ENCODE measurements around the gene UBQLNL.

UBQLNL gene

DNA sequence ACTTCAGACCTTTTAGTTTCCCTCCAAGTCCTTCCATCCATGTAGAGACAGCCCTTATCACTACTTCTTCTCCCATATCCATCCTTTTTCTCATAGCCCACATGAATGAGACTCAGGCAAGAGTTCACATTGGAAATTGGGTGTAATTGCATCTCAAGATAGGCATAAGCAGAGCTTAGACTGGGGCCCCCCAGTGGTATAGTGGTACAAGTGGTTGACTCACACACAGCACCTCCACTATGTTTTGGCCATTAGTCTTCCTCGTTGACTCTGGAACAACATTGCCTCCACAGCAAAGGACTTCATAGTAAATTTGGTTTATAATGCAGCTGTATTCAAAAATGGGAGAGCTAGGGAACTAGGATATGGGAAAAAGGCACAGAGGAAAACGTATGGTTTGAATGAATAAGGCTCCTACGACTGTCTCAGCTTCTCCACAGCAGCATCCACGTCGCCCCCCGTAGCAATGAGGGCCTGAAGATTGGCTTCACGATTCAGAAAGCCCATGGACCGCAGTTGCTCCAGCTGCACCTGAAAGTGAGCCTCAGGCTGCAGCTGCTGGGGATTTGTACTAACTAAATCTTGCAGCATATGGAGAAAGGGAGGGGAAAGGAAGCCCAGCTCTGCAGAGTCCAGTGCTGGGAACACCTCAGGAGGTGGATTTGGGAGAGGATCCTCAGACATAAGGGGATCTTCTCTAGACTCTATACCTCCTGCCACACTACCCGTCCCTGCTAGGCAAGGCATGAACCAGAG, 9.1 kb downstream of the UBQLNL start:
- TF ChIP-seq, protein P1, sequence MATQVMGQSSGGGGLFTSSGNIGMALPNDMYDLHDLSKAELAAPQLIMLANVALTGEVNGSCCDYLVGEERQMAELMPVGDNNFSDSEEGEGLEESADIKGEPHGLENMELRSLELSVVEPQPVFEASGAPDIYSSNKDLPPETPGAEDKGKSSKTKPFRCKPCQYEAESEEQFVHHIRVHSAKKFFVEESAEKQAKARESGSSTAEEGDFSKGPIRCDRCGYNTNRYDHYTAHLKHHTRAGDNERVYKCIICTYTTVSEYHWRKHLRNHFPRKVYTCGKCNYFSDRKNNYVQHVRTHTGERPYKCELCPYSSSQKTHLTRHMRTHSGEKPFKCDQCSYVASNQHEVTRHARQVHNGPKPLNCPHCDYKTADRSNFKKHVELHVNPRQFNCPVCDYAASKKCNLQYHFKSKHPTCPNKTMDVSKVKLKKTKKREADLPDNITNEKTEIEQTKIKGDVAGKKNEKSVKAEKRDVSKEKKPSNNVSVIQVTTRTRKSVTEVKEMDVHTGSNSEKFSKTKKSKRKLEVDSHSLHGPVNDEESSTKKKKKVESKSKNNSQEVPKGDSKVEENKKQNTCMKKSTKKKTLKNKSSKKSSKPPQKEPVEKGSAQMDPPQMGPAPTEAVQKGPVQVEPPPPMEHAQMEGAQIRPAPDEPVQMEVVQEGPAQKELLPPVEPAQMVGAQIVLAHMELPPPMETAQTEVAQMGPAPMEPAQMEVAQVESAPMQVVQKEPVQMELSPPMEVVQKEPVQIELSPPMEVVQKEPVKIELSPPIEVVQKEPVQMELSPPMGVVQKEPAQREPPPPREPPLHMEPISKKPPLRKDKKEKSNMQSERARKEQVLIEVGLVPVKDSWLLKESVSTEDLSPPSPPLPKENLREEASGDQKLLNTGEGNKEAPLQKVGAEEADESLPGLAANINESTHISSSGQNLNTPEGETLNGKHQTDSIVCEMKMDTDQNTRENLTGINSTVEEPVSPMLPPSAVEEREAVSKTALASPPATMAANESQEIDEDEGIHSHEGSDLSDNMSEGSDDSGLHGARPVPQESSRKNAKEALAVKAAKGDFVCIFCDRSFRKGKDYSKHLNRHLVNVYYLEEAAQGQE (IDR thresholded peaks at IDR 0.05; ENCODE audit: insufficient read depth in 1 of 2, low read depth in 2 of 2, low read length in 2 of 2): no peak
- TF ChIP-seq SIN3A (IDR thresholded peaks at IDR 0.05; ENCODE audit: borderline replicate concordance, insufficient read depth, low read length) (no peak), TAF1 (IDR thresholded peaks at IDR 0.05; ENCODE audit: borderline replicate concordance, insufficient read depth, low read length) (no peak), POLR2AphosphoS5 (IDR thresholded peaks at IDR 0.05; ENCODE audit: low read depth, low read length) (no peak), FOXP2 (optimal IDR thresholded peaks at IDR 0.05; ENCODE audit: borderline replicate concordance, extremely low read depth, extremely low read length, insufficient read depth) (no peak)

DNA sequence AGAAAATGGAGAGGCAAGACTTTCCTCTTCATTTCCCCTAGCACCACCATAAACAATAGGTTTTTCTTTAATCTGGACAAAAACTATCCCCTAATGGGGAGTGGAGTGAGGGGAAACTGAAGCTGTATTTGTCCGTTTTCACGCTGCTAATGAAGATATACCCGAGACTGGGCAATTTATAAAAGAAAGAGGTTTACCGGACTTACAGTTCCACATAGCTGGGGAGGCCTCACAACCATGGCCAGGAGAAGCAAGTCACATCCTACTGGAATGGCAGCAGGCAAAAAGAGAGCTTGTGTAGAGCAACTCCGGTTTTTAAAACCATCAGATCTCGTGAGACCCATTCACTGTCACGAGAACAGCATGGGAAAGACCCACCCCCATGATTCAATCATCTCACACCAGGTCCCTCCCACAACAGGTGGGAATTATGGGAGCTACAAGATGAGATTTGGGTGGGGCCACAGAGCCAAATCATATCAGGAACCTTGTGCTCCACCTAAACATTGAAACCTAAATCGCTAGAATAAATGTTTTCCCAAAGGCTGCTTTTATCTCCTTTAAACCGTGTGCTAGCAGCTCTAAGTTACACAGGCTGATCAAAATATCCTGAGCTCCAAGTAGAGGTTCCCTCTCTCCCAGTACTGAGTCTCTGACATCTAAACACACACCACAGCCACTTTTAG, 11.0 kb downstream of the UBQLNL start:
- TF ChIP-seq TAF1 (IDR thresholded peaks at IDR 0.05; ENCODE audit: borderline replicate concordance, insufficient read depth, low read length) (peak; percentile 42; the same call in 1 of the 2 replicates), SIN3A (IDR thresholded peaks at IDR 0.05; ENCODE audit: borderline replicate concordance, insufficient read depth, low read length) (no peak)

DNA sequence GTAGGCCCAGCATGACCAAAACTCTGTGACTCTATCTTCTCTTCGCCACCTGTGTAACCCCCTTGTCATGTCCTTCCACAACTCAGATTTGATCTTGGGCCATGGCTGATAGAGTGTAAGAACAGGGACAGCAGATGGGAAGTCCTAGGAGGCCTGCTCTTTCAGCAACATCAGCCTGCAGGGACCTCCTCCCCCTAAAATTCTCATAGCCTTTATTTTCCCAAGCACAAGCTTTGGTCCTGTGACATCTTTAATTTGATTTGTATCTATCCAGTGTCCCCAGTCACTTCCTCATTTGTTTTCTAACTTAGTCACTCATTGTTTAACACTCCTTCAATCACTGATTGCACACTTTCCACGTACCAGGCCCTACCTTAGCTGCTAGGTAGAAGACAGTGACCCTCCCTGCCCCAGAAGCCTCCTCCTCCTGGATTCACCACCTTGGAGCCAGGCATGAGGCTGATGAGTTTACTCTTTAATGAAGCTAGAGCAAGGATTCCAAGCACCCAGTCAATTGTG, 12.0 kb downstream of the UBQLNL start:
- TF ChIP-seq SIN3A (IDR thresholded peaks at IDR 0.05; ENCODE audit: borderline replicate concordance, insufficient read depth, low read length) (no peak), TAF1 (IDR thresholded peaks at IDR 0.05; ENCODE audit: borderline replicate concordance, insufficient read depth, low read length) (no peak), FOXP2 (optimal IDR thresholded peaks at IDR 0.05; ENCODE audit: borderline replicate concordance, extremely low read depth, extremely low read length, insufficient read depth) (no peak), POLR2AphosphoS5 (IDR thresholded peaks at IDR 0.05; ENCODE audit: low read depth, low read length) (no peak)
- TF ChIP-seq, protein P1 (IDR thresholded peaks at IDR 0.05; ENCODE audit: insufficient read depth in 1 of 2, low read depth in 2 of 2, low read length in 2 of 2): no peak

DNA sequence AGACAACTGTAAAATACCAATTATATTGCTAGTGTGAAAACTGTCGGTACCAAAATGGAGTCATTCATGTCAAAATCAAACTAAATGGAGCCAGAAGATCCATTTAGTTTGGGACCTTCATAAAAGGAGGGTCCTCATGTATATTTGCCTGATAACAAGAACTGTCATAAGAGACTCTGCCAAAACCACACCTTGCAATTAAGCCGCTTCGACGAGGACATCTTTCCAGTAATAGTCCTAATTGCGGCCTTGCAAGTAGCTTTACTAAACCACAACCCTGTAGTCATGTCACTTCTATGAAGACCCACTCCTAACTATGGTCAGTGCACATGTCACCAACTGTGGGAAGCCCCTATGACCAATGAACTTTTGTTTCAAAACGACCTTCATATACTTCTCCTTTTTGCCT, 16.1 kb downstream of the UBQLNL start:
- no peak for TF ChIP-seq TAF1 (IDR thresholded peaks at IDR 0.05; ENCODE audit: borderline replicate concordance, insufficient read depth, low read length)

DNA sequence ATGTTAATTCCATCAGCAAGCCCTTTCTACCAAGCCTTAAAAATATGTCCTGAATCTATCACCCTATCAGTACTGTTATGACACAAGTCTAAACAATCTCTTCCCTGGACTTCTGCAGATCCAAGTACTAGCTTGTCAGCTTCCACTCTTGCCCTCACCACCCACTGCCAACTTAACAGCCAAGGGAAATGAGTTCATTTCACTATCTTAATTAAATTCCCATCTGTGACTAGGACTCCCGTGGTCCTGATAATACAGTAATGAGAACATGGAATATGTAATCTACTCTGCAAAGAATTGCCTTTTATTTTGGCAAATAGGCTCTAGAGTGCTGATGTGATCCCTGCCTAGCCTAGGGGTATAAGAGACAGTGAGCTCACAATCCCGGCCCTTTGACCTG, 16.8 kb downstream of the UBQLNL start:
- no peak for TF ChIP-seq POLR2AphosphoS5 (IDR thresholded peaks at IDR 0.05; ENCODE audit: low read depth, low read length)
- TF ChIP-seq SIN3A (IDR thresholded peaks at IDR 0.05; ENCODE audit: borderline replicate concordance, insufficient read depth, low read length): no peak
- no peak for TF ChIP-seq TAF1 (IDR thresholded peaks at IDR 0.05; ENCODE audit: borderline replicate concordance, insufficient read depth, low read length)
- no peak for TF ChIP-seq FOXP2 (optimal IDR thresholded peaks at IDR 0.05; ENCODE audit: borderline replicate concordance, extremely low read depth, extremely low read length, insufficient read depth)
- TF ChIP-seq, protein P1 (IDR thresholded peaks at IDR 0.05; ENCODE audit: insufficient read depth in 1 of 2, low read depth in 2 of 2, low read length in 2 of 2): no peak

All from PFSK-1 (cell line).